Caco-2 (cell line): Measurements from ENCODE around the gene SIGLEC9. TPM values are rescaled to one million over a fixed set of nuclear protein-coding genes. Genes with fewer than 3 reads are reported as not detected.
"Not testable (repeated sequence)": the region's sequence is repeated elsewhere in the genome, so short reads cannot be mapped to it uniquely, and the experiment has no call there.

Source experiments
- BruUV-seq: library from RNA; stranded (reverse); fragments of 400-500 nt; replicated peaks from 2 replicates; lab custom pipeline; 2021; lab: Mats Ljungman, UMichigan
- CTCF ChIA-PET: fragments of 300-600 bp; sonication (Branson Sonifier 250); formaldehyde crosslinking; loops from one replicate; lab custom pipeline; 2022; ENCODE audit warnings: antibody characterized with exemption; lab: Charles Lee
- POLR2A ChIA-PET: fragments of 300-600 bp; sonication (Branson Sonifier 250); formaldehyde crosslinking; loops from one replicate; lab custom pipeline; 2022; ENCODE audit warnings: antibody characterized with exemption; lab: Charles Lee
- DNase-seq, 2 experiments: peaks; one replicate each; pipeline versions ENCODE4 v3.0.0 to v3.0.0-alpha.2; 2020 to 2022
- H3K27me3 ChIP-seq: replicated peaks from 2 replicates; pipeline ENCODE4 v1.6.0; 2011; ENCODE audit warnings: low read length; ENCODE audit not compliant: control insufficient read depth, insufficient read depth
- H3K36me3 ChIP-seq: 2 replicates; pipeline ENCODE4 v1.5.1; 2011; ENCODE audit warnings: low read length; ENCODE audit not compliant: control insufficient read depth, insufficient read depth
- H3K4me1 ChIP-seq: fragments of 250-450 bp; sonication (Bioruptor Pico); 2 replicates; pipeline ENCODE4 v1.5.1; 2020; ENCODE audit warnings: mild to moderate bottlenecking
- H3K4me3 ChIP-seq: 2 replicates; pipeline ENCODE4 v1.5.1; 2011; ENCODE audit warnings: low read depth, mild to moderate bottlenecking, control low read depth, low read length
- H3K9me3 ChIP-seq: fragments of 250-450 bp; sonication (Bioruptor Pico); 2 replicates; pipeline ENCODE4 v1.5.1; 2020; ENCODE audit warnings: mild to moderate bottlenecking, moderate library complexity
- H3K27ac Mint-ChIP-seq: one replicate; pipeline ENCODE4 v1.8.0; 2022; ENCODE audit warnings: mixed read lengths; ENCODE audit not compliant: unreplicated experiment
- H3K27me3 Mint-ChIP-seq: one replicate; pipeline ENCODE4 v1.8.0; 2022; ENCODE audit warnings: mixed read lengths; ENCODE audit not compliant: insufficient read depth, unreplicated experiment
- H3K36me3 Mint-ChIP-seq: one replicate; pipeline ENCODE4 v1.8.0; 2022; ENCODE audit warnings: mild to moderate bottlenecking, mixed read lengths; ENCODE audit not compliant: insufficient read depth, unreplicated experiment
- H3K4me1 Mint-ChIP-seq: one replicate; pipeline ENCODE4 v1.8.0; 2022; ENCODE audit warnings: low read depth, mixed read lengths; ENCODE audit not compliant: unreplicated experiment
- H3K4me3 Mint-ChIP-seq: one replicate; pipeline ENCODE4 v1.8.0; 2022; ENCODE audit warnings: mild to moderate bottlenecking, moderate library complexity, mixed read lengths; ENCODE audit not compliant: unreplicated experiment
- H3K9me3 Mint-ChIP-seq: one replicate; pipeline ENCODE4 v1.8.0; 2022; ENCODE audit warnings: mixed read lengths; ENCODE audit not compliant: unreplicated experiment
- intact Hi-C: fragments of 100-400 bp; cut with micrococcal nuclease; formaldehyde crosslinking; loops from one replicate; pipeline ENCODE4 v1.10.0; 2022; ENCODE audit not compliant: unreplicated experiment
- total RNA-seq: library from RNA; stranded (reverse); gene quantifications from 2 replicates; pipeline ENCODE4 v1.2.3, GENCODE V29; 2022
- TF ChIP-seq, protein P1 (sequence below), 2 experiments: fragments of 200-600 bp in 1 of 2; IDR thresholded peaks; 1 replicate in 1 of 2; 2 replicates in 1 of 2; pipeline versions ENCODE4 v1.5.1 to v1.8.0; 2011 to 2022; ENCODE audit warnings: antibody characterized with exemption in 1 of 2, control low read depth in 1 of 2, inconsistent platforms in 1 of 2, low read depth in 1 of 2, low read length in 1 of 2, mild to moderate bottlenecking in 1 of 2, moderate library complexity in 1 of 2; ENCODE audit not compliant: insufficient read depth in 1 of 2, severe bottlenecking in 1 of 2, unreplicated experiment in 1 of 2

SIGLEC9 gene
- total RNA-seq, 1 experiment from 2014 or later = not detected

GRCh38 chr19:51140441-51140840 is 15.7 kb downstream of the SIGLEC9 start:
- no peak overlapping the region for H3K27ac Mint-ChIP-seq

DNA sequence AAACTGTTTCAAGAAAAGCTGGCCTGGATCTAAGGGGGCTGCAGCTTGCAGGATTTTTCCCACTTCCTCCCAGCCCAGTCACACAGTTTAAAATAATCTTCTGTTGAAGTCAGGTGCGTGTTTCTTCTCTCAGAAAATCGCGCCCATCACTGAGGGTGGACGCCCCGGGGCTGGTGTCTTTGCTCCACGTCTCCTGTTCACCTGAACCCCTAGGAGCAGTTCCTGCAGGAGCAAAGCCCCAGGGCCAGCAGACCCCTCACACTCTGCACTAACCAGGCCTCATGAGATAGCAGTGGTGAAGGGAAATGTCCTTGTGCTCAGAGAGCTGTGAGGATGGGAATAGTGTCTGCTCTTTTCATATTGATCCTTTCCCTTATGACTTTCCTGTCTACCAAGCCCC is 16.5 kb downstream of the SIGLEC9 start:
- Mint-ChIP-seq H3K36me3 (no peaks in the 10 kb centered on the region), H3K27ac (no peak overlapping the region), H3K4me3 (no peak overlapping the region), H3K4me1 (no peaks in the 10 kb centered on the region), H3K27me3 (peaks cover 27% of the 10 kb centered on the region), H3K9me3 (no peaks in the 10 kb centered on the region)
- no peak for DNase-seq
- Histone ChIP-seq H3K4me1 (no peaks in the 10 kb centered on the region), H3K9me3 (no peaks in the 10 kb centered on the region), H3K36me3 (no peaks in the 10 kb centered on the region), H3K4me3 (no peak overlapping the region), H3K27me3 (no peaks in the 10 kb centered on the region; the same call in 1 of the 2 replicates)
- intact Hi-C loops = no loop called here
- no TSS peak for BruUV-seq
- CTCF ChIA-PET = no interaction called here
- POLR2A ChIA-PET = no interaction called here
- TF ChIP-seq, protein P1, sequence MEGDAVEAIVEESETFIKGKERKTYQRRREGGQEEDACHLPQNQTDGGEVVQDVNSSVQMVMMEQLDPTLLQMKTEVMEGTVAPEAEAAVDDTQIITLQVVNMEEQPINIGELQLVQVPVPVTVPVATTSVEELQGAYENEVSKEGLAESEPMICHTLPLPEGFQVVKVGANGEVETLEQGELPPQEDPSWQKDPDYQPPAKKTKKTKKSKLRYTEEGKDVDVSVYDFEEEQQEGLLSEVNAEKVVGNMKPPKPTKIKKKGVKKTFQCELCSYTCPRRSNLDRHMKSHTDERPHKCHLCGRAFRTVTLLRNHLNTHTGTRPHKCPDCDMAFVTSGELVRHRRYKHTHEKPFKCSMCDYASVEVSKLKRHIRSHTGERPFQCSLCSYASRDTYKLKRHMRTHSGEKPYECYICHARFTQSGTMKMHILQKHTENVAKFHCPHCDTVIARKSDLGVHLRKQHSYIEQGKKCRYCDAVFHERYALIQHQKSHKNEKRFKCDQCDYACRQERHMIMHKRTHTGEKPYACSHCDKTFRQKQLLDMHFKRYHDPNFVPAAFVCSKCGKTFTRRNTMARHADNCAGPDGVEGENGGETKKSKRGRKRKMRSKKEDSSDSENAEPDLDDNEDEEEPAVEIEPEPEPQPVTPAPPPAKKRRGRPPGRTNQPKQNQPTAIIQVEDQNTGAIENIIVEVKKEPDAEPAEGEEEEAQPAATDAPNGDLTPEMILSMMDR (IDR thresholded peaks at IDR 0.05; ENCODE audit: insufficient read depth in 1 of 2, low read depth in 1 of 2, low read length in 1 of 2, severe bottlenecking in 1 of 2, unreplicated experiment in 1 of 2) = no peak

More at GRCh38 chr19:51140441-51140840, 15.7 kb downstream of the SIGLEC9 start:
- TF ChIP-seq, protein P1 (IDR thresholded peaks at IDR 0.05; ENCODE audit: insufficient read depth in 1 of 2, low read depth in 1 of 2, low read length in 1 of 2, severe bottlenecking in 1 of 2, unreplicated experiment in 1 of 2) = no peak
- peaks cover 30% of the 10 kb centered on the region for H3K27me3 Mint-ChIP-seq
- H3K9me3 Mint-ChIP-seq = no peaks in the 10 kb centered on the region
- Histone ChIP-seq H3K4me1 (no peaks in the 10 kb centered on the region), H3K27me3 (no peaks in the 10 kb centered on the region; the same call in 1 of the 2 replicates), H3K36me3 (no peaks in the 10 kb centered on the region), H3K4me3 (no peak overlapping the region), H3K9me3 (no peaks in the 10 kb centered on the region)
- ChIA-PET POLR2A (no interaction called here), CTCF (no interaction called here)
- intact Hi-C loops = no loop called here
- no peaks in the 10 kb centered on the region for H3K36me3 Mint-ChIP-seq
- H3K4me3 Mint-ChIP-seq = no peak overlapping the region
- BruUV-seq = no TSS peak
- no peaks in the 10 kb centered on the region for H3K4me1 Mint-ChIP-seq
- no peak for DNase-seq

DNA sequence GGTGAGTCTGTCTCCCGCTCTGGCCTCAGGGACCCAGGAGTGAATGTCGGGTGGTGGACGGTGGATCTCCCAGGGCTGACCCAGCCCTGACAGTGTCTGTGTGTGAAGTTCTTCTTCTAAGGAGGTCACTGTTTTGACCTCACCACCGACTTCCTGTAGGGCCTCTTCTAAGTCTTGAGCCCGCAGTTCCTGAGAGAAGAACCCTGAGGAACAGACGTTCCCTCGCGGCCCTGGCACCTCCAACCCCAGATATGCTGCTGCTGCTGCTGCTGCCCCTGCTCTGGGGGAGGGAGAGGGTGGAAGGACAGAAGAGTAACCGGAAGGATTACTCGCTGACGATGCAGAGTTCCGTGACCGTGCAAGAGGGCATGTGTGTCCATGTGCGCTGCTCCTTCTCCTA is 17.4 kb downstream of the SIGLEC9 start, which contains the start of gene SIGLEC7:
Gene SIGLEC7, plus strand, starts transcription at position 183 of the 400 bp plus-strand sequence. Its CDS starts 69 bp downstream, at position 252.
- intact Hi-C loops = no loop called here
- BruUV-seq = no TSS peak
- CTCF ChIA-PET = no interaction called here
- no peaks in the 10 kb centered on the region for H3K36me3 Mint-ChIP-seq
- H3K27me3 ChIP-seq = no peaks in the 10 kb centered on the region; the same call in 1 of the 2 replicates
- peaks cover 25% of the 10 kb centered on the region for H3K27me3 Mint-ChIP-seq
- no peak for DNase-seq
- H3K9me3 Mint-ChIP-seq = no peaks in the 10 kb centered on the region
- no peaks in the 10 kb centered on the region for H3K36me3 ChIP-seq
- TF ChIP-seq, protein P1 (IDR thresholded peaks at IDR 0.05; ENCODE audit: insufficient read depth in 1 of 2, low read depth in 1 of 2, low read length in 1 of 2, severe bottlenecking in 1 of 2, unreplicated experiment in 1 of 2) = no peak
- H3K9me3 ChIP-seq = no peaks in the 10 kb centered on the region
- H3K4me1 ChIP-seq = no peaks in the 10 kb centered on the region
- H3K4me3 Mint-ChIP-seq = no peak within 1 kb of the TSS
- POLR2A ChIA-PET = no interaction called here
- no peak within 1 kb of the TSS for H3K27ac Mint-ChIP-seq
- no peaks in the 10 kb centered on the region for H3K4me1 Mint-ChIP-seq
- no peak within 1 kb of the TSS for H3K4me3 ChIP-seq

DNA sequence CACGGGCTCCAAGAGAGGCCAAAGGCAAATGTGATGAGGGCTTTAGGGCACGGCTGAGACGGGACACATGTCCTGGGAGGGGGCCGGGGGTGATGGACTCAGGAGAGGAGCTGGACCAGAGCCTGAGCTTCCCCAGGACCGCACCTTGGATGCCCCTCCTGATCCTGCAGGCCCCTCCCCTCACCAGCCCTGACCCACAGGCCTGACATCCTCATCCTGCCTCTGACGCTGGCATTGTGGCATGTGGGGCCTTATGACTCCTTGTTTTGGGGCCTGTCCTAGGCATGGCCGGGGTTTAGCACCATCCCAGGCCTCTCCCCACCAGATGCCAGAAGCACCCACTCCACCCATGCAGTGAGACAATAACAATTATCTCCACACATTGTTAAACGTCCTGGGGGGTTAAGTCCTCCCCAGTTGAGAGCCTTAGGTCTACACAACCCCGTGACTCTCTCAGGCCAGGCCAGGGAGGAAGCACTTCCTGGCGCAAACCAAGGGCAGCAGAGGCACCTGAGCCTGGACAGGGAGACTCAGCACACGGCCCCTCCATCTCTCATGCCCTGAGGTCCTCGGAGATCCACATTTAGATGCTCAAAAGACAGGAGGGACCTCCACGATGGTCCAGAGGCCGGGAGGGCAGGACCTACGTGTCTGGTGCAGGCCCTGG is 18.2 kb downstream of the SIGLEC9 start:
- H3K4me1 ChIP-seq, intact Hi-C loops, DNase-seq, H3K4me3 Mint-ChIP-seq, BruUV-seq, H3K9me3 Mint-ChIP-seq, H3K9me3 ChIP-seq, CTCF ChIA-PET, POLR2A ChIA-PET, H3K36me3 ChIP-seq, H3K27ac Mint-ChIP-seq, H3K36me3 Mint-ChIP-seq, H3K27me3 ChIP-seq, H3K4me3 ChIP-seq, H3K4me1 Mint-ChIP-seq: not testable (repeated sequence)
- peaks cover 22% of the 10 kb centered on the region for H3K27me3 Mint-ChIP-seq
